KOPT-K1 (cell line): Measurements from ENCODE around the gene ADGRD2.

Source experiments
- H3K27ac ChIP-seq: fragments of 200-600 bp; sonication (generic); 2 replicates; pipeline ENCODE4 v1.5.1; 2016; ENCODE audit warnings: antibody characterized with exemption, mild to moderate bottlenecking, low read depth, low read length; ENCODE audit not compliant: poor library complexity, severe bottlenecking
- H3K36me3 ChIP-seq: fragments of 200-600 bp; sonication (generic); 2 replicates; pipeline ENCODE4 v1.5.1; 2017; ENCODE audit warnings: antibody characterized with exemption, mild to moderate bottlenecking, low read length, moderate library complexity; ENCODE audit not compliant: insufficient read depth
- H3K9me3 ChIP-seq: fragments of 200-600 bp; sonication (generic); 2 replicates; pipeline ENCODE4 v1.5.1; 2017; ENCODE audit warnings: antibody characterized with exemption, low read length, mild to moderate bottlenecking; ENCODE audit not compliant: insufficient read depth, poor library complexity, severe bottlenecking

Gene ADGRD2

DNA sequence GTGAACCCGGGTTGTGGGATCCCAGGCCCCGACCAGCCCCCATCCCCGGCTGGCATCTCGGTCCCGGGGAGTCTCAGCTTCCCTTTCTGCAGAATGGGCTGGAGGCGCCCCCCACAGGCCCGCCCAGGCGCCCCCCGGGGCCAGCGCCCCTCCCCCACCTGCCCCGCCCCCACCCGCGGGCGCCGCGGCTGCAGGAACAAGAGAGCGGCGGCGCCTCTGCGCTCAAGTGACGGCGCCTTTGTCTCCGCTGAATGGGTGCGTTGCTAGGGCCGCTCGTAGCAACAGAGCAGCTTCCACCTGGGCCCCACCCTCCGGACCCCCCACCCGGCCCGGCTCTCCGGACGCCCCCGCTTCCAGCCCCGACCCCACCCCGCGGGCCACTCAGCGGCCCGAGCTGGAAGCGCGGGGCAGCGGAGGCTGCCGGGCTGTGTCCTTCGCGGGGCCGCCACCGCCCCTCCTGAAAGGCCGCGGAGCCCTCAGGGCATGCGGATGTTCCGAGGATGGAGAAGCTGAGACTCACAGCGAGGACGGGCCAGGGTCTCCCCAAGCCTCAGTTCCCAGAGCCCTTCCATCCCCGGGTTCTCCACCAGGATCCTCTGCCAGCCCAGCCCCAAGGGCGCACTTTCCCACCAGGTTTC, 27.5 kb downstream of the ADGRD2 start:
- H3K36me3 ChIP-seq: no peaks in the 10 kb centered on the region
- no peaks in the 10 kb centered on the region for H3K9me3 ChIP-seq
- no peak overlapping the region for H3K27ac ChIP-seq

DNA sequence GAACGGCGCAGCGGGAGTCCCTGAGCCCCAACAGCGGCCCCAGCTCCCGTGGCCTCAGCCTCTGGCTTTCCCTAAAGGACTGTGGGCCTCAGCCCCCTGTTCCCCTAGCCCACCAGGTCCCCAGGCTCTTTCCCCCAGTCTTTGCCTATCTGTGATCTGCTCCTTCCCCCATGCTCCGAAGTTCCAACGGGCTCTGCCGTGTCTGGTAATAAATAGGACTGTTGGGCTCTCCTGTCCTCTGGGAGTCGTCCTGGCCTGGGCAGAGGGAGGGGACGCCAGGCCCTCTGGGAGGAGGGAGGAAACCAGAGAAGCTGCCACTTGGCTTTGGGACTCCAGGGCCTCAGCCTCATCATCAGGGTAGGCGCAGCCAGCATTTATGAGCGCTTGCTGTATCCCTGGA, 28.1 kb downstream of the ADGRD2 start:
- Histone ChIP-seq H3K36me3 (no peaks in the 10 kb centered on the region), H3K9me3 (no peaks in the 10 kb centered on the region), H3K27ac (no peak overlapping the region)

DNA sequence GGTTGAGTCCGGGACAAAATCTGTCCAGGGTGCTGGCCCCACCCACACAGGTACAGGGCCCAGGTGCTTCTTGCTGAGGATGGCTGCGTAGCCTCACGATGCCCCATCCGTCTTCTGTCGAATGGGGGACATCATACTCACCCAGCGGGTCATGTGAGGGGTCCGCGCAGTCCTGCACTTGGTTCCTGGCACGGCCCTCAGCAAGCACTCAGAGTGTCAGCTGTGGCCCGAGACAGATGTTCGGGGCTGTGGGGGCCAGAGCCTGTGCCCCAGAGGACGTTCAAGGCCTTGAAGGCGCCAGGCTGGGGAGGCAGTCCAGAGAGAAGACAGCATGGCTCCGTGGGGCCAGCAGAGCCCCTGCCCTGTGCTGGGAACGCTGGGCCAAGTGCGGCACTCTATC, 29.1 kb downstream of the ADGRD2 start:
- Histone ChIP-seq H3K9me3 (no peaks in the 10 kb centered on the region), H3K27ac (no peak overlapping the region), H3K36me3 (no peaks in the 10 kb centered on the region)

DNA sequence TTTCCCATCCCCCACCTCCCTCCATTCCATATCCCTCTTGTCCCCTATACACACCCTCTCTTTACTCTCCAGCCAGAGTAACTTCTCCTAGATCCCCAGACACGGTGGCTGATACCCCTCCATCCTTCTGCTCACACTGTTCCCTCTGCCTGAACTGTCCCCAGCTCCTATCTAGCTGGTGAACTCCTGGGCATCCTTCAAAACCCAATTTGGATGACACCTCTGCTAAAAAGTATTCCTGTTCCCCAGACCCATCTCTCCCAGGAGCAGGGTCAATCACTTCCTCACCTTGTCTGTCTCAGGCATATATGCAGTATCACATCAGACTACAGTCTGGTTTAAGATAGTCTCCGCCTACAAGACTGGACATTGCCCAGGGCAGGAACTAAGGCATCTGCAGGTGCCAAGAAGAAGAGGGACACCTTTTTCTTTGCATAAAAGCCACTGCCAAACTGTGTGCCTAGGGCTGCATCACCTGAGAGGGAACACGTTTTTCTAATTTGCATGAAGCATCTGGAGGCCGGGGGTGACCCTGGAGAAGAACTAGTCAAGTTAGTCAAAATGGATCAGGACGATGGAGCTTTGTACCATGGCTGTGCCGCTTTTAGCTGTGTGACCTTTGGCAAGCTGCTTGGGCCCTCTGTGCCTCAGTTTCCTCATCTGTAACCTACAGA, 29.8 kb downstream of the ADGRD2 start:
- Histone ChIP-seq H3K27ac (no peak overlapping the region), H3K9me3 (no peaks in the 10 kb centered on the region), H3K36me3 (no peaks in the 10 kb centered on the region)

DNA sequence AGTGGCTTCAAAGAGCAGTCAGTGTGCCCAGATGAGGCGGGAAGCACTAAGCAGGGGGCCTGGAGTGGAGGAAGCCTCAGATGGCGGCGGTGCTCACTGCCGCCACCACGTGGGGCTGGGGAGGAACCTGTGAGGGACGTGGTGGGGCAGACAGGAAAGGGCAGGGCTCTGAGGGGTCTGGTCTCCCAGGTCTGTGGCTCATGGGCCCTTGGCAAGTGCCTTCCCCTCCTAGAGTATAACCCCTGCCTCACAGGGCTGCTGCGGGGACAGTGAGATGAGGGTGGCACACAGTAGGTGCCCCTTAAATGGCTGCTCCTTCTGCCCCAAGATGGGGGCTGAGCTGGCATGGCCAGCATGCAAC, 30.4 kb downstream of the ADGRD2 start:
- no peaks in the 10 kb centered on the region for H3K36me3 ChIP-seq

DNA sequence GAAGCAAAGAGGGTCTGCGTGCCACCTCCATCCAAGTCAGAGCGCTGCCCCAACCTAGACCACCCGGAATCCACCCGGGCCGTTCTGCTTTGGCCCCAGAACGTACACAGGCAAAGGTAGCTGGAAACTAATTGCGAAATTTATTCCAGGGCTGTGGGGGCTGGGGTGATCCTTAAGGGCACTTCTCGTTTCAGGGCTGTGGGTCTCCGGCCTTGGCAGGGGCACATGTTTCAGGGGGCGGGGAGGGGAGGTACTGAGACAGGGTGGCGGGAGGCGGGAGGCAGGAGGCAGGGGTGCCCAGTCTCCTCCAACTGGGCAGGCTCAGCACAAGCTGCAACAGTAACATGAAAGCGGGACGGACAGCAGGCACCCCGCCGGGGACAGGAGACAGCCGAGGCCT, 30.9 kb downstream of the ADGRD2 start:
- no peaks in the 10 kb centered on the region for H3K36me3 ChIP-seq
- no peak overlapping the region for H3K27ac ChIP-seq
- H3K9me3 ChIP-seq: no peaks in the 10 kb centered on the region

More for the DNA sequence above, 30.4 kb downstream of the ADGRD2 start:
- H3K9me3 ChIP-seq: no peaks in the 10 kb centered on the region
- no peak overlapping the region for H3K27ac ChIP-seq

DNA sequence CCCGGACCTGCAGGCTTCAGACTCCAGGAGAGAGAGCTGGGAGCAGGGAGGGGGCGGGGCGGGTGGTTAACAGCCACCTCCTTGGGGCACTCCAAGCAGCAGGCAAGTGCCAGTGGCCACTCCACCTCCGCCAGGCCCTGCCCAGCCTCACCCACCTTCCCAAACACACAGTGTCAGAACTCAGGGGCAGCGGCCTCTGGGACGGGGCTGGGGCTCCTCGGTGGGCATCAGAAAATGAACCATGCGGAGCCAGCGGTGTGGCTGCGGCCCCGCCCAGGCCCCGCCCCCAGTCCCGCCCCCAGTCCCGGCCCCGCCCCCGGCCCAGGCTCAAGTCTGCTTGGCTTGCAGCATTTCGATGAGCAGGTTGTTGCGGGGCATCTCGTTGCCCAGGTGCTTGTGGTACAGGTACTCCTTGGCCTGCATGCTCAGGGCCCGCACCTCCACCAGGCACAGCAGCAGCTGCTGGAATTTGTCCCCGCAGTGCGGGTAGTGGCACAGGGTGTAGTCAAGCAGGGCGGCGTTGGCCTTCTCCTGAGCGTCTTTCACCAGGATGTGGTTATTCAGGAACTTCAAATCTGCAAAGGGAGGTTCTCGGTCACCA, 32.3 kb downstream of the ADGRD2 start:
- no peaks in the 10 kb centered on the region for H3K36me3 ChIP-seq
- no peaks in the 10 kb centered on the region for H3K9me3 ChIP-seq
- H3K27ac ChIP-seq: no peak overlapping the region

DNA sequence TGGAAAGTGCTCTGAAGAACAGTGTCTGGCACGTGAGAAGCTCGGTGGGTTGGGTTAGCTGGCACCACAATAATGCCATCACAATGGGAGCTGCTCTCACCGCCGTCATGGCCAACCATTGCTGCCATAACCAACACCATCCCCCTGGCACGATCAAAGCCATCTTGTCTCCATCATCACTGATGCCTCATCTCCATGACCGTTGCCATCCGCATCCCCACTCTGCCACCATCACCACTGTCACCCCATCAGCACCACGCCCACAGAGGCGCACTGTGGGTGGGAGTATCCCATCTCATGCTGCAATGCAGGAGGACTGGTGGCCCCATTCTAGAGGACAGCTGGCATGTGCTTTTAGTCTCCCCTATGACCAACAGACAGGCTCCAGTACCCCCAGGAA, 33.2 kb downstream of the ADGRD2 start:
- Histone ChIP-seq H3K36me3 (no peaks in the 10 kb centered on the region), H3K27ac (no peak overlapping the region), H3K9me3 (no peaks in the 10 kb centered on the region)

DNA sequence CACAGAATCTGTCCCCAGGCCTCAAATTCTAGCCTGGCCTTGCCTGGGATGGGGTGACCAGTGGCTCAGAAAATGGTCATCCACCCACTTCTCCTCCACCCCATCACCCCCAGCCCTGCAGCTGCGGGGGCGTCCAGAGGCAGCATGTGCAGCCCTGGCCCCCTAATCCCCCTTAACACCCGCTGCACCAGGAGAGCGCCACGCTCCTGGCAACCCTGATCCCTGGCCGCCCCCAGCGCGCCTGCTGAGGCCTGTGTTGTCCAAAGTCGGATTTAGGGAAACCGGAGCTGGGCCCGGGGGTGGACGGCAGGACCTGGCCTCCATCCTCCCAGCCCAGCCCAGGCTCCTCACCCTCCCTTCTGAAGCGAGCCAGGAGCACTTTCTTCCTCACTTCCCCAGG, 35.0 kb downstream of the ADGRD2 start:
- no peaks in the 10 kb centered on the region for H3K36me3 ChIP-seq
- no peaks in the 10 kb centered on the region for H3K9me3 ChIP-seq
- no peak overlapping the region for H3K27ac ChIP-seq

DNA sequence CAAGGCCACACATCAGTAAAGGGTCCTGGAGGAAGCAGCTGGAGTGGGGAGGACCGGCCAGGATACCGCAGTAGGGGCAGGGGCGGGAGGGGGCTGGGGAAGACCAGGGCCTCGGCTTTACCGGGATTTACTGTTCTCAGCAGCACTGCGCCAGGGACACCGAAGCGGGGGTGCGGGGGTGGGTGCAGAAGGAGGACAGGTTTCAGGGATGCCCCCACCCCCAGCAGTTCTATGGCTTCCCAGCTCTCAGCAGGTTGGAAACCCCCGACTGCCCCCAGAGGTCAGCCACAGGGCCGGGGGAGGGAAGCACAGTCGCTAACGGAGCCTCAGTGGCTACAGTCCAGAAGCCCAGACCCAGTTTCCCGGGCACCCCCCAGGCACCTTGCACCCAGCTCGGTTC, 35.7 kb downstream of the ADGRD2 start:
- Histone ChIP-seq H3K9me3 (no peaks in the 10 kb centered on the region), H3K27ac (no peak overlapping the region), H3K36me3 (no peaks in the 10 kb centered on the region)

DNA sequence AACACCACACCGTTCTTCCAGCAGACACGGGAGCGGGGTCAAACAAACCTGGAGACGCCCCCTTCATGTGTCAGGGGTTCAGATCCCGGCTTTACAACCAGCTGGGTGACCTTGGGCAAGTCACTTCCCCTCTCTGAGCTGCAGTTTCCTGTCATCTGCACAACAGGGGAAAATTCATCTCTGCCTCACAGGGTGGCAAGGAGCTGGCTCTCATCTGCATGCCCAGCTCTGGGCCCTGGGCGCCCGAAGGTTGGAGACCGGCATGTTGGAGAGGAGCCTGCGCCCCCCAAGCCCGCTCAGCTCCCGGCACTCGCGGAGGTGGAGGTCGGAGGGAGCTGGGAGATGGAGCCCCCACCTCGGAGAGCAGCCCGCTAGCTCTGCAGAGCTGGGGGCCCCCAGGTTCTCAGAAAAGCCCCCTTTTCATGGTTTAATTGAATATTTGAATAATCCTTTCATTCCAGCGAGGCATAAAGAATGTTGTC, 36.6 kb downstream of the ADGRD2 start:
- Histone ChIP-seq H3K36me3 (no peaks in the 10 kb centered on the region), H3K9me3 (no peaks in the 10 kb centered on the region), H3K27ac (no peak overlapping the region)

DNA sequence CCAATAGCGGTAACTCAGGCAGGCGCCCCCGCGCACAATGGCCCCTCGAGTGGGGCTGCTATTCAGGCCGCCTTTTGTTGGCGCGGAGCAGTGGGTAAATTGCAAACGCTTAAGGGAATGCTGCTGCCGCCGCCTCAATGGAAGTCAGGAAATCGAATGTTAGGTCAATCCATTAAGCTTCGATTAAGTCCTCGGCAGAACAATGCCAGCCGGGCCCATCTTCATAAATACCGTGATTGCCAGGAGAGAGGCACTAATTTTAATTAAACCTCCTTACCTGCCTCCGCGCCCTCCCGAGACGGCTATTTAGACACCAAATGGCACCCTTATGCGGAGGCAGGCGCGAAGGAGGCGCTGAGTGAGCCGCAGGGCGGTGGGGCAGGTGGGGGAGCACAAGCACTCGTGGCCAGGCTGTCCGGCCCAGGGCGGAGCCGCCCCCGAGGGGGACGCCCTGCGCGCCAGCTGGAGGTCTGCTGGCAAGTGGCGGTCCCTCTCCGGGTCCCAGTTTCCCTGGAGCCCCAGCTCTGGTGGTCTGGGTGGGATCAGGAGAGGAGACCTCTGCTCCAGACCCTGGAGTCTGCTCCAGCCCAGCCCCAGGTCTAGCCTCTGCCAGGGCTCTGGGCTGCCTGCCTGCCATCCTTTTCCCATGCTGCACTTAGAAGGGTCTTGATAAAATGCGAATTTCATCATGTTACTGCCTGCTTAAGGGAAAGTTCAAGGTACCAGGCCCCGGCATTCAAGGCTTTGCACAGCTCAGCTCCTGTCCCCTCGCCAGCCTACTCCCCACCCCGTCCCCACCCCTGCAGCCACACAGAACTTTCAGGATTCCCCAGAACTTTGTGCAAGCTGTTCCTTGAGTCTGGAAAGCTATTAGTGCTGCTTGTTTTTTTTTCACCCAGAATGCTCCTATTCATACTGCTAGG, 37.3 kb downstream of the ADGRD2 start:
- no peaks in the 10 kb centered on the region for H3K9me3 ChIP-seq
- H3K36me3 ChIP-seq: no peaks in the 10 kb centered on the region
- no peak overlapping the region for H3K27ac ChIP-seq

DNA sequence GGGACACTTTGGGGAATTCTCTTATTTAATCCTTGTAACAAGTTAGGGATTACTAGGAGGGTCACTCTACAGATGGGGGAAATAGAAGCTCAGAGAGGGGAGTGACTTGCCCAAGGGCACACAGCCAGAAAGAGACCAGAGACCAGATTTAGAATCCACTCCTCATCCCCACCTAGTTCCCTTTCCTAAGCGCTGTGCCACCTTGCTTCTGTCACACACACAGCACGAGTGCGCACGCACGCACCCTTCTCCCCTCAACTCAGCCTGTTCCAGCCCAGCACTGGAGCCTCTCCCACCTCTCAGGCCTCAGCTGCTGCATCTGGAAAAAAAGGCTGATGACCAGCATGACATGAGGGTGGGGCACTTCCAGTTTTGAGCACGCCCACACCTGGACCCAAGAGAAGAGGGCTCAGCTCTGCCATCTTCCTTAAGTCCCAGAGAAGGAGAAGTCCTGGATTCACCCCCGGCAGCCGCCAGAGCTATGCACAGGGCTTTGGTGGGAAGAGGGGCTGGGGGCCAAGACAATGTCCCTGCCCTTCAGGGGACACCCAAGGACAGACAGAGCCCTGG, 38.5 kb downstream of the ADGRD2 start:
- Histone ChIP-seq H3K9me3 (no peaks in the 10 kb centered on the region), H3K27ac (no peak overlapping the region), H3K36me3 (no peaks in the 10 kb centered on the region)

DNA sequence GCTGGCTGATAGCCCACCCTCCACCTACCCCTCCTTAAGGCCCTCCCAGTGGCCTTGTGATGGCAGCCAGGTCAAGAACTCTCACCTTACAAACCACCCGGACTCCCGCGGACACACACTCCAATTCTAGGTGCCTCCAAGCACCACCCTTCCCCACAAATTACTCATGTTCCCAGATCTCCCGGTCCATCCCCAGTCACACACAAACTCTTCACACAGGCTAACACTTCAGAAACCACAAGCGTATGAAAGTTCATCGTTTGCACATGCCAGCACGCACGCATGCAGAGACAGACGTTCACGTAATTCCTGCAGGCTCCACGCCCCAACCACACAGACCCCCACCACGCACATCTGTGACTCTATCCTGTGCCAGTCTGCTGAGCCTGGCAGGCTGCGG, 39.0 kb downstream of the ADGRD2 start:
- Histone ChIP-seq H3K9me3 (no peaks in the 10 kb centered on the region), H3K36me3 (no peaks in the 10 kb centered on the region), H3K27ac (no peak overlapping the region)

DNA sequence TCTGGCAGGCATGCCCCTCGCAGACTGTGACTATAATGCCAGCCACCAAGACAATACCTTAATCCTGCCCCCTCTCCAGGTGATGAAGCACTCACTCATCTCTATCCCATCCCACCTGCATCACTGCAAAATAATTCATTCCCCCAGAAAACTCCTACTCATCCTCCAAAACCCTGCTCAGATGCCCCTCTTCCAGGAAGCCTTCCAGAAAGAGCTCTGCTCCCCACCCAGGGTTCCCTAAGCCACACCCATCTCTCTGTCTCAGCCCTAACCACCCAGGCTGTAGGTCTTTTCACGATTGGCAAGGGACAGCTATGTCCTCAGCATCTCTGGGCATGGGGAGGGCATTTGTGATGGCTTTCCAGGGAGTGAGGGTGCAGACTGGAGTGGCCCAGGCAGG, 39.8 kb downstream of the ADGRD2 start:
- Histone ChIP-seq H3K9me3 (no peaks in the 10 kb centered on the region), H3K27ac (no peak overlapping the region), H3K36me3 (no peaks in the 10 kb centered on the region)
